WTC11 (cell line): ENCODE results near the gene IST1. TPM values are rescaled to one million over a fixed set of nuclear protein-coding genes. Genes with fewer than 3 reads are reported as not detected.

Experiments
- ATAC-seq: fragments of 200-7000 bp; cut with Tn5 transposase; 2 replicates; pipeline ENCODE4 v1.10.0; 2021; ENCODE audit warnings: mild to moderate bottlenecking, moderate library complexity
- CTCF ChIA-PET: fragments of 300-600 bp; sonication (Branson Sonifier 250); formaldehyde crosslinking; loops from one replicate; lab custom pipeline; 2021; ENCODE audit warnings: antibody characterized with exemption; lab: Charles Lee
- POLR2A ChIA-PET: fragments of 350-600 bp; sonication (Branson Sonifier 250); formaldehyde crosslinking; loops from one replicate; lab custom pipeline; 2021; ENCODE audit warnings: antibody characterized with exemption; lab: Charles Lee
- DNase-seq: peaks from one replicate; pipeline ENCODE4 v3.0.0; 2021; ENCODE audit warnings: low spot score
- H3K27ac Mint-ChIP-seq: 2 replicates; pipeline ENCODE4 v1.8.0; 2021; ENCODE audit warnings: mixed read lengths
- H3K27me3 Mint-ChIP-seq: 2 replicates; pipeline ENCODE4 v1.8.0; 2021; ENCODE audit warnings: low read depth, mild to moderate bottlenecking, moderate library complexity, mixed read lengths
- H3K36me3 Mint-ChIP-seq: 2 replicates; pipeline ENCODE4 v1.8.0; 2021; ENCODE audit warnings: mixed read lengths
- H3K4me1 Mint-ChIP-seq: 2 replicates; pipeline ENCODE4 v1.8.0; 2022; ENCODE audit warnings: mixed read lengths
- H3K4me3 Mint-ChIP-seq: 2 replicates; pipeline ENCODE4 v1.8.0; 2021; ENCODE audit warnings: mild to moderate bottlenecking, moderate library complexity, mixed read lengths
- H3K9me3 Mint-ChIP-seq: 2 replicates; pipeline ENCODE4 v1.8.0; 2021; ENCODE audit warnings: mixed read lengths
- CREM ChIP-seq: sonication (generic); formaldehyde crosslinking; IDR thresholded peaks from 2 replicates; pipeline ENCODE4 v1.8.1; 2022; ENCODE audit warnings: mild to moderate bottlenecking, missing genetic modification reagents, moderate library complexity
- FOXJ3 ChIP-seq: sonication (generic); formaldehyde crosslinking; IDR thresholded peaks from 2 replicates; pipeline ENCODE4 v1.9.0; 2021; ENCODE audit warnings: missing genetic modification reagents, mild to moderate bottlenecking, borderline replicate concordance
- NR2C2 ChIP-seq: sonication (generic); formaldehyde crosslinking; IDR thresholded peaks from 2 replicates; pipeline ENCODE4 v1.8.0; 2022; ENCODE audit warnings: mild to moderate bottlenecking, missing genetic modification reagents
- RORB ChIP-seq: fragments of 250-450 bp; sonication (Bioruptor Pico); IDR thresholded peaks from 2 replicates; pipeline ENCODE4 v1.9.0; 2021; ENCODE audit warnings: mild to moderate bottlenecking
- TEAD4 ChIP-seq: sonication (generic); formaldehyde crosslinking; IDR thresholded peaks from 2 replicates; pipeline ENCODE4 v1.8.0; 2022; ENCODE audit warnings: mild to moderate bottlenecking, missing genetic modification reagents
- TP53 ChIP-seq: sonication (generic); formaldehyde crosslinking; IDR thresholded peaks from 2 replicates; pipeline ENCODE4 v1.8.1; 2023; ENCODE audit warnings: mild to moderate bottlenecking, missing genetic modification reagents
- ZNF219 ChIP-seq: sonication (generic); formaldehyde crosslinking; IDR thresholded peaks from 2 replicates; pipeline ENCODE4 v1.8.0; 2023; ENCODE audit warnings: missing genetic modification reagents, mild to moderate bottlenecking, borderline replicate concordance
- ZNF232 ChIP-seq: sonication (generic); formaldehyde crosslinking; IDR thresholded peaks from 2 replicates; pipeline ENCODE4 v1.8.0; 2022; ENCODE audit warnings: mild to moderate bottlenecking, missing genetic modification reagents
- ZNF317 ChIP-seq: sonication (generic); formaldehyde crosslinking; IDR thresholded peaks from 2 replicates; pipeline ENCODE4 v1.8.1; 2023; ENCODE audit warnings: low read depth, mild to moderate bottlenecking, moderate library complexity, missing genetic modification reagents, borderline replicate concordance
- total RNA-seq: library from RNA; stranded (reverse); gene quantifications from 3 replicates; pipeline ENCODE4 v1.2.3, GENCODE V29; 2021
- TF ChIP-seq, protein P1 (sequence below): fragments of 250-450 bp; sonication (Bioruptor Pico); IDR thresholded peaks from 2 replicates; pipeline ENCODE4 v1.9.0; 2021; ENCODE audit warnings: mild to moderate bottlenecking
- TF ChIP-seq, protein P2 (sequence below): sonication (generic); formaldehyde crosslinking; IDR thresholded peaks from 2 replicates; pipeline ENCODE4 v1.8.0; 2022; ENCODE audit warnings: mild to moderate bottlenecking, missing genetic modification reagents
- TF ChIP-seq, protein P3 (sequence below): sonication (generic); formaldehyde crosslinking; IDR thresholded peaks from 2 replicates; pipeline ENCODE4 v1.8.1; 2022; ENCODE audit warnings: mild to moderate bottlenecking, moderate library complexity, missing genetic modification reagents
- TF ChIP-seq, protein P4 (sequence below): sonication (generic); formaldehyde crosslinking; IDR thresholded peaks from 2 replicates; pipeline ENCODE4 v1.8.0; 2023; ENCODE audit warnings: mild to moderate bottlenecking, missing genetic modification reagents
- TF ChIP-seq, protein P5 (sequence below): sonication (generic); formaldehyde crosslinking; IDR thresholded peaks from 2 replicates; pipeline ENCODE4 v1.8.0; 2023; ENCODE audit warnings: missing genetic modification reagents
- TF ChIP-seq, protein P6 (sequence below): sonication (generic); formaldehyde crosslinking; IDR thresholded peaks from 2 replicates; pipeline ENCODE4 v1.8.1; 2023; ENCODE audit warnings: mild to moderate bottlenecking, missing genetic modification reagents
- TF ChIP-seq, protein P7 (sequence below): sonication (generic); formaldehyde crosslinking; IDR thresholded peaks from 2 replicates; pipeline ENCODE4 v1.8.1; 2023; ENCODE audit warnings: mild to moderate bottlenecking, missing genetic modification reagents, moderate library complexity
- TF ChIP-seq, protein P8 (sequence below): sonication (generic); formaldehyde crosslinking; conservative IDR thresholded peaks from 2 replicates; pipeline ENCODE4 v1.8.1; 2023; ENCODE audit warnings: mild to moderate bottlenecking, low read depth, missing genetic modification reagents, moderate library complexity

The IST1 gene
- total RNA-seq, 1 experiment from 2014 or later = 272 TPM

DNA sequence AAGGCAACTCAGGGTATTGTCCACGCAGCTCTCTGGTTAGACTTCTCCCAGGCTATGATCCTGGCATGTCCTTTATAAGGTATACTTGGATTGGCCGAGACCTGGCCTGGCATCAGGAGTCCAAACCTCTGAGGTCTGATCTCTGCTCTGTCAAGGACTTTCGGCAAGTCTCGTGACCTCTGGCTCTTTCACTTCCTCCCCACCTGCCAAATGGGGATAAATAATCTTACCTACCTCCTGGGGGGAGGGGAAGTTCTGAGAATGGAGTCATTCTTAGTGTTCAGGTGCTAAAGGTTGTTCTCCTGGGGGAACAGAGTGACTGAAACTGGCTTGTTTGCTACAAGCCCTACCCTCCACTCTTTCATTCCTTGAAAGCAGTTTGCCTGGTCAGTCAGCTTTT is 41.9 kb upstream of the IST1 start:
- POLR2A ChIA-PET = no interaction called here
- H3K4me3 Mint-ChIP-seq = no peak overlapping the region
- no peaks in the 10 kb centered on the region for H3K9me3 Mint-ChIP-seq
- H3K27me3 Mint-ChIP-seq = no peaks in the 10 kb centered on the region
- ATAC-seq (no peak), DNase-seq (no peak)
- H3K4me1 Mint-ChIP-seq = no peaks in the 10 kb centered on the region
- TF ChIP-seq, protein P1, sequence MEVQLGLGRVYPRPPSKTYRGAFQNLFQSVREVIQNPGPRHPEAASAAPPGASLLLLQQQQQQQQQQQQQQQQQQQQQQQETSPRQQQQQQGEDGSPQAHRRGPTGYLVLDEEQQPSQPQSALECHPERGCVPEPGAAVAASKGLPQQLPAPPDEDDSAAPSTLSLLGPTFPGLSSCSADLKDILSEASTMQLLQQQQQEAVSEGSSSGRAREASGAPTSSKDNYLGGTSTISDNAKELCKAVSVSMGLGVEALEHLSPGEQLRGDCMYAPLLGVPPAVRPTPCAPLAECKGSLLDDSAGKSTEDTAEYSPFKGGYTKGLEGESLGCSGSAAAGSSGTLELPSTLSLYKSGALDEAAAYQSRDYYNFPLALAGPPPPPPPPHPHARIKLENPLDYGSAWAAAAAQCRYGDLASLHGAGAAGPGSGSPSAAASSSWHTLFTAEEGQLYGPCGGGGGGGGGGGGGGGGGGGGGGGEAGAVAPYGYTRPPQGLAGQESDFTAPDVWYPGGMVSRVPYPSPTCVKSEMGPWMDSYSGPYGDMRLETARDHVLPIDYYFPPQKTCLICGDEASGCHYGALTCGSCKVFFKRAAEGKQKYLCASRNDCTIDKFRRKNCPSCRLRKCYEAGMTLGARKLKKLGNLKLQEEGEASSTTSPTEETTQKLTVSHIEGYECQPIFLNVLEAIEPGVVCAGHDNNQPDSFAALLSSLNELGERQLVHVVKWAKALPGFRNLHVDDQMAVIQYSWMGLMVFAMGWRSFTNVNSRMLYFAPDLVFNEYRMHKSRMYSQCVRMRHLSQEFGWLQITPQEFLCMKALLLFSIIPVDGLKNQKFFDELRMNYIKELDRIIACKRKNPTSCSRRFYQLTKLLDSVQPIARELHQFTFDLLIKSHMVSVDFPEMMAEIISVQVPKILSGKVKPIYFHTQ (CRISPR knock-in tag) = no peak
- TF ChIP-seq, protein P2, sequence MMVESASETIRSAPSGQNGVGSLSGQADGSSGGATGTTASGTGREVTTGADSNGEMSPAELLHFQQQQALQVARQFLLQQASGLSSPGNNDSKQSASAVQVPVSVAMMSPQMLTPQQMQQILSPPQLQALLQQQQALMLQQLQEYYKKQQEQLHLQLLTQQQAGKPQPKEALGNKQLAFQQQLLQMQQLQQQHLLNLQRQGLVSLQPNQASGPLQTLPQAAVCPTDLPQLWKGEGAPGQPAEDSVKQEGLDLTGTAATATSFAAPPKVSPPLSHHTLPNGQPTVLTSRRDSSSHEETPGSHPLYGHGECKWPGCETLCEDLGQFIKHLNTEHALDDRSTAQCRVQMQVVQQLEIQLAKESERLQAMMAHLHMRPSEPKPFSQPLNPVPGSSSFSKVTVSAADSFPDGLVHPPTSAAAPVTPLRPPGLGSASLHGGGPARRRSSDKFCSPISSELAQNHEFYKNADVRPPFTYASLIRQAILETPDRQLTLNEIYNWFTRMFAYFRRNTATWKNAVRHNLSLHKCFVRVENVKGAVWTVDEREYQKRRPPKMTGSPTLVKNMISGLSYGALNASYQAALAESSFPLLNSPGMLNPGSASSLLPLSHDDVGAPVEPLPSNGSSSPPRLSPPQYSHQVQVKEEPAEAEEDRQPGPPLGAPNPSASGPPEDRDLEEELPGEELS = no peak
- TF ChIP-seq CREM (no peak), TP53 (CRISPR knock-in tag) (no peak), TEAD4 (CRISPR knock-in tag) (no peak), NR2C2 (CRISPR knock-in tag) (no peak), ZNF317 (CRISPR knock-in tag) (no peak), FOXJ3 (CRISPR knock-in tag) (no peak), ZNF232 (no peak), ZNF219 (no peak), RORB (CRISPR knock-in tag) (no peak)
- TF ChIP-seq, protein P3, sequence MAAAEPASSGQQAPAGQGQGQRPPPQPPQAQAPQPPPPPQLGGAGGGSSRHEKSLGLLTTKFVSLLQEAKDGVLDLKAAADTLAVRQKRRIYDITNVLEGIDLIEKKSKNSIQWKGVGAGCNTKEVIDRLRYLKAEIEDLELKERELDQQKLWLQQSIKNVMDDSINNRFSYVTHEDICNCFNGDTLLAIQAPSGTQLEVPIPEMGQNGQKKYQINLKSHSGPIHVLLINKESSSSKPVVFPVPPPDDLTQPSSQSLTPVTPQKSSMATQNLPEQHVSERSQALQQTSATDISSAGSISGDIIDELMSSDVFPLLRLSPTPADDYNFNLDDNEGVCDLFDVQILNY = no peak
- TF ChIP-seq, protein P4, sequence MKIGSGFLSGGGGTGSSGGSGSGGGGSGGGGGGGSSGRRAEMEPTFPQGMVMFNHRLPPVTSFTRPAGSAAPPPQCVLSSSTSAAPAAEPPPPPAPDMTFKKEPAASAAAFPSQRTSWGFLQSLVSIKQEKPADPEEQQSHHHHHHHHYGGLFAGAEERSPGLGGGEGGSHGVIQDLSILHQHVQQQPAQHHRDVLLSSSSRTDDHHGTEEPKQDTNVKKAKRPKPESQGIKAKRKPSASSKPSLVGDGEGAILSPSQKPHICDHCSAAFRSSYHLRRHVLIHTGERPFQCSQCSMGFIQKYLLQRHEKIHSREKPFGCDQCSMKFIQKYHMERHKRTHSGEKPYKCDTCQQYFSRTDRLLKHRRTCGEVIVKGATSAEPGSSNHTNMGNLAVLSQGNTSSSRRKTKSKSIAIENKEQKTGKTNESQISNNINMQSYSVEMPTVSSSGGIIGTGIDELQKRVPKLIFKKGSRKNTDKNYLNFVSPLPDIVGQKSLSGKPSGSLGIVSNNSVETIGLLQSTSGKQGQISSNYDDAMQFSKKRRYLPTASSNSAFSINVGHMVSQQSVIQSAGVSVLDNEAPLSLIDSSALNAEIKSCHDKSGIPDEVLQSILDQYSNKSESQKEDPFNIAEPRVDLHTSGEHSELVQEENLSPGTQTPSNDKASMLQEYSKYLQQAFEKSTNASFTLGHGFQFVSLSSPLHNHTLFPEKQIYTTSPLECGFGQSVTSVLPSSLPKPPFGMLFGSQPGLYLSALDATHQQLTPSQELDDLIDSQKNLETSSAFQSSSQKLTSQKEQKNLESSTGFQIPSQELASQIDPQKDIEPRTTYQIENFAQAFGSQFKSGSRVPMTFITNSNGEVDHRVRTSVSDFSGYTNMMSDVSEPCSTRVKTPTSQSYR (CRISPR knock-in tag) = no peak
- TF ChIP-seq, protein P5, sequence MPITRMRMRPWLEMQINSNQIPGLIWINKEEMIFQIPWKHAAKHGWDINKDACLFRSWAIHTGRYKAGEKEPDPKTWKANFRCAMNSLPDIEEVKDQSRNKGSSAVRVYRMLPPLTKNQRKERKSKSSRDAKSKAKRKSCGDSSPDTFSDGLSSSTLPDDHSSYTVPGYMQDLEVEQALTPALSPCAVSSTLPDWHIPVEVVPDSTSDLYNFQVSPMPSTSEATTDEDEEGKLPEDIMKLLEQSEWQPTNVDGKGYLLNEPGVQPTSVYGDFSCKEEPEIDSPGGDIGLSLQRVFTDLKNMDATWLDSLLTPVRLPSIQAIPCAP (CRISPR knock-in tag) = no peak
- TF ChIP-seq, protein P6, sequence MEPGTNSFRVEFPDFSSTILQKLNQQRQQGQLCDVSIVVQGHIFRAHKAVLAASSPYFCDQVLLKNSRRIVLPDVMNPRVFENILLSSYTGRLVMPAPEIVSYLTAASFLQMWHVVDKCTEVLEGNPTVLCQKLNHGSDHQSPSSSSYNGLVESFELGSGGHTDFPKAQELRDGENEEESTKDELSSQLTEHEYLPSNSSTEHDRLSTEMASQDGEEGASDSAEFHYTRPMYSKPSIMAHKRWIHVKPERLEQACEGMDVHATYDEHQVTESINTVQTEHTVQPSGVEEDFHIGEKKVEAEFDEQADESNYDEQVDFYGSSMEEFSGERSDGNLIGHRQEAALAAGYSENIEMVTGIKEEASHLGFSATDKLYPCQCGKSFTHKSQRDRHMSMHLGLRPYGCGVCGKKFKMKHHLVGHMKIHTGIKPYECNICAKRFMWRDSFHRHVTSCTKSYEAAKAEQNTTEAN (CRISPR knock-in tag) = no peak
- TF ChIP-seq, protein P7, sequence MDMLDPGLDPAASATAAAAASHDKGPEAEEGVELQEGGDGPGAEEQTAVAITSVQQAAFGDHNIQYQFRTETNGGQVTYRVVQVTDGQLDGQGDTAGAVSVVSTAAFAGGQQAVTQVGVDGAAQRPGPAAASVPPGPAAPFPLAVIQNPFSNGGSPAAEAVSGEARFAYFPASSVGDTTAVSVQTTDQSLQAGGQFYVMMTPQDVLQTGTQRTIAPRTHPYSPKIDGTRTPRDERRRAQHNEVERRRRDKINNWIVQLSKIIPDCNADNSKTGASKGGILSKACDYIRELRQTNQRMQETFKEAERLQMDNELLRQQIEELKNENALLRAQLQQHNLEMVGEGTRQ (CRISPR knock-in tag) = no peak
- TF ChIP-seq, protein P8, sequence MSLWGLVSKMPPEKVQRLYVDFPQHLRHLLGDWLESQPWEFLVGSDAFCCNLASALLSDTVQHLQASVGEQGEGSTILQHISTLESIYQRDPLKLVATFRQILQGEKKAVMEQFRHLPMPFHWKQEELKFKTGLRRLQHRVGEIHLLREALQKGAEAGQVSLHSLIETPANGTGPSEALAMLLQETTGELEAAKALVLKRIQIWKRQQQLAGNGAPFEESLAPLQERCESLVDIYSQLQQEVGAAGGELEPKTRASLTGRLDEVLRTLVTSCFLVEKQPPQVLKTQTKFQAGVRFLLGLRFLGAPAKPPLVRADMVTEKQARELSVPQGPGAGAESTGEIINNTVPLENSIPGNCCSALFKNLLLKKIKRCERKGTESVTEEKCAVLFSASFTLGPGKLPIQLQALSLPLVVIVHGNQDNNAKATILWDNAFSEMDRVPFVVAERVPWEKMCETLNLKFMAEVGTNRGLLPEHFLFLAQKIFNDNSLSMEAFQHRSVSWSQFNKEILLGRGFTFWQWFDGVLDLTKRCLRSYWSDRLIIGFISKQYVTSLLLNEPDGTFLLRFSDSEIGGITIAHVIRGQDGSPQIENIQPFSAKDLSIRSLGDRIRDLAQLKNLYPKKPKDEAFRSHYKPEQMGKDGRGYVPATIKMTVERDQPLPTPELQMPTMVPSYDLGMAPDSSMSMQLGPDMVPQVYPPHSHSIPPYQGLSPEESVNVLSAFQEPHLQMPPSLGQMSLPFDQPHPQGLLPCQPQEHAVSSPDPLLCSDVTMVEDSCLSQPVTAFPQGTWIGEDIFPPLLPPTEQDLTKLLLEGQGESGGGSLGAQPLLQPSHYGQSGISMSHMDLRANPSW = no peak
- CTCF ChIA-PET = interaction anchor here (1.0 kb wide), 1 partner anchor 29 kb away, joined by 3 read pairs; no protein-coding TSS in a partner anchor
- no peak overlapping the region for H3K27ac Mint-ChIP-seq
- H3K36me3 Mint-ChIP-seq = peaks cover 22% of the 10 kb centered on the region
